ENCODE results near the gene WIPF2. TPM values are rescaled to one million over a fixed set of nuclear protein-coding genes. Genes with fewer than 3 reads are reported as not detected.
"Not testable (repeated sequence)": the region's sequence is repeated elsewhere in the genome, so short reads cannot be mapped to it uniquely, and the experiment has no call there.

Gene WIPF2
- total RNA-seq, 1 experiment from 2014 or later = 30.4 TPM

DNA sequence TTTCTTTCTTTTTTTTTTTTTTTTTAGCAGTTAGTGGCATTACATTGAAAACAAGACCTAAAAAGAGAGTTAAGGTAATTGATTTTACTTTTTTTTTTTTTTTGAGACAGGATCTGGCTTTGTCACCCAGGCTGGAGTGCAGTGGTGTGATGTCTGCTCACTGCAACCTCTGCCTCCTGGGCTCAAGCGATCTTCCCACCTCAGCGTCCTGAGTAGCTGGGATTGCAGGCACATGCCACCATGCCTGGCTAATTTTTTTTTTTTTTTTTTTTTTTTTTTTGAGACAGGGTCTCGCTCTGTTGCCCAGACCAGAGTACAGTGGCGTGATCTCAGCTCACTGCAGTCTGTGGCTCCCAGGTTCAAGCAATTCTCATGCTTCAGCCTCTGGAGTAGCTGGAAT lies 12.8 kb downstream of the WIPF2 start:
- H3K9ac ChIP-seq (ENCODE audit: low read length); H3K27ac ChIP-seq (ENCODE audit: low read depth, low read length); ATAC-seq; H3K4me2 ChIP-seq (ENCODE audit: low read length); CTCF ChIA-PET; H2AFZ ChIP-seq (ENCODE audit: low read depth, low read length, poor library complexity, severe bottlenecking); RAD21 ChIA-PET (ENCODE audit: low non-redundant PET in 1 of 2, low total read pairs in 2 of 2, uncharacterized antibody in 2 of 2, unreplicated experiment in 2 of 2); H3K9me3 ChIP-seq (ENCODE audit: control insufficient read depth in 1 of 2, insufficient read depth in 1 of 2, low read depth in 1 of 2, low read length in 2 of 2); DNase-seq (ENCODE audit: low read depth, low spot score); intact Hi-C loops (cut with micrococcal nuclease); H3K36me3 ChIP-seq (ENCODE audit: control insufficient read depth in 1 of 2, insufficient read depth in 2 of 2, low read length in 2 of 2); H4K20me1 ChIP-seq (ENCODE audit: insufficient read depth); H3K4me1 ChIP-seq (ENCODE audit: control insufficient read depth in 1 of 2, insufficient read depth in 2 of 2, low read length in 2 of 2); H3K4me3 ChIP-seq (replicated peaks in 1 of 2; ENCODE audit: low read depth in 1 of 2, low read length in 2 of 2); H3K27me3 ChIP-seq (ENCODE audit: insufficient read depth, low read length); BruUV-seq (replicated peaks); H3K9me2 ChIP-seq (ENCODE audit: insufficient read depth): not testable (repeated sequence)
- H3K79me2 ChIP-seq (ENCODE audit: insufficient read depth, low read length) = peaks cover 70% of the 10 kb centered on the region
- POLR2A ChIA-PET = interaction anchor here (0.7 kb wide), 1 partner anchor 80 kb away, joined by 3 read pairs; no protein-coding TSS in a partner anchor

DNA sequence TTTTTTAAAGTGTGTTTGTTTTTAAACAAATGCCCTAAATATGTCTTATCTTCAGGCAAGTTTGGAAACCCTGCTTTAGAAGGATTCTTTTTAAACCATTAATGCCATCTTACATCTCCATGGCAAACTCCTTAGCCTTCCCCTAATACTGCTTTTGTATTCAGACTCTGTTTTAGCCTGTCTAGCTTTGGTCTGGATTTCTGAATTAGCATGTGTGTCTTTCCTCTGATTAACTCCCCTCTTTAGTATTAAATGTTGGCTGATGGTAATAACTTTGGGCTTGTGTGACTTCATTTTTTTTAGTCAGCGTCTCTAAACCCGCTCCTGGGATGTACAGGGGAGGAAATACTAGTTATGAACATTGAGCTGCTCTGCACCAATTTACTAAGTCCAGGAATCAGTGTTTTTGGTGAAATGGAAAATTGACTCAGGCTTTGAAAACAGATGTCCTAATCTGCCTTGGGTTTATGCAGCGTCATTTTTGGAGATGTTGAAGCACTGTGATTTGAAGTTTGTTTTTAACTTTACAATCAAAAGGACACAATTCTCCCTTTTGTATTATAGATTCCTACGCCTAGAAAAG lies 22.2 kb downstream of the WIPF2 start:
- no TSS peak for BruUV-seq (replicated peaks)
- CTCF ChIA-PET = no interaction called here

More for the DNA sequence above, 22.2 kb downstream of the WIPF2 start:
- ChIA-PET RAD21 (ENCODE audit: low non-redundant PET in 1 of 2, low total read pairs in 2 of 2, uncharacterized antibody in 2 of 2, unreplicated experiment in 2 of 2) (no interaction called here), POLR2A (no interaction called here)
- Histone ChIP-seq H2AFZ (ENCODE audit: low read depth, low read length, poor library complexity, severe bottlenecking) (no peak overlapping the region), H4K20me1 (ENCODE audit: insufficient read depth) (no peaks in the 10 kb centered on the region), H3K36me3 (ENCODE audit: control insufficient read depth in 1 of 2, insufficient read depth in 2 of 2, low read length in 2 of 2) (no peaks in the 10 kb centered on the region), H3K27ac (ENCODE audit: low read depth, low read length) (no peak overlapping the region), H3K9me2 (ENCODE audit: insufficient read depth) (no peaks in the 10 kb centered on the region), H3K9me3 (ENCODE audit: control insufficient read depth in 1 of 2, insufficient read depth in 1 of 2, low read depth in 1 of 2, low read length in 2 of 2) (no peaks in the 10 kb centered on the region), H3K4me1 (ENCODE audit: control insufficient read depth in 1 of 2, insufficient read depth in 2 of 2, low read length in 2 of 2) (peaks cover 0 to under 1% of the 10 kb centered on the region in 2 experiments; a peak in 1 of 4 replicates), H3K79me2 (ENCODE audit: insufficient read depth, low read length) (peaks cover 73% of the 10 kb centered on the region), H3K4me2 (ENCODE audit: low read length) (no peak overlapping the region), H3K9ac (ENCODE audit: low read length) (no peak overlapping the region), H3K27me3 (ENCODE audit: insufficient read depth, low read length) (no peaks in the 10 kb centered on the region), H3K4me3 (replicated peaks in 1 of 2; ENCODE audit: low read depth in 1 of 2, low read length in 2 of 2) (no peak overlapping the region)
- intact Hi-C loops (cut with micrococcal nuclease) = no loop called here
- ATAC-seq (no peak), DNase-seq (ENCODE audit: low read depth, low spot score) (no peak)
- TF ChIP-seq ATF3 (IDR thresholded peaks at IDR 0.05) = no peak
- TF ChIP-seq SP1 (IDR thresholded peaks at IDR 0.05; ENCODE audit: low read depth) = no peak
- no peak for TF ChIP-seq EZH2phosphoT487 (IDR thresholded peaks at IDR 0.05; ENCODE audit: borderline replicate concordance)
- no peak for TF ChIP-seq MAX (IDR thresholded peaks at IDR 0.05)
- no peak for TF ChIP-seq EZH2 (IDR thresholded peaks at IDR 0.05)
- TF ChIP-seq, protein P1, sequence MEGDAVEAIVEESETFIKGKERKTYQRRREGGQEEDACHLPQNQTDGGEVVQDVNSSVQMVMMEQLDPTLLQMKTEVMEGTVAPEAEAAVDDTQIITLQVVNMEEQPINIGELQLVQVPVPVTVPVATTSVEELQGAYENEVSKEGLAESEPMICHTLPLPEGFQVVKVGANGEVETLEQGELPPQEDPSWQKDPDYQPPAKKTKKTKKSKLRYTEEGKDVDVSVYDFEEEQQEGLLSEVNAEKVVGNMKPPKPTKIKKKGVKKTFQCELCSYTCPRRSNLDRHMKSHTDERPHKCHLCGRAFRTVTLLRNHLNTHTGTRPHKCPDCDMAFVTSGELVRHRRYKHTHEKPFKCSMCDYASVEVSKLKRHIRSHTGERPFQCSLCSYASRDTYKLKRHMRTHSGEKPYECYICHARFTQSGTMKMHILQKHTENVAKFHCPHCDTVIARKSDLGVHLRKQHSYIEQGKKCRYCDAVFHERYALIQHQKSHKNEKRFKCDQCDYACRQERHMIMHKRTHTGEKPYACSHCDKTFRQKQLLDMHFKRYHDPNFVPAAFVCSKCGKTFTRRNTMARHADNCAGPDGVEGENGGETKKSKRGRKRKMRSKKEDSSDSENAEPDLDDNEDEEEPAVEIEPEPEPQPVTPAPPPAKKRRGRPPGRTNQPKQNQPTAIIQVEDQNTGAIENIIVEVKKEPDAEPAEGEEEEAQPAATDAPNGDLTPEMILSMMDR (IDR thresholded peaks at IDR 0.05 in 2 of 3, conservative IDR thresholded peaks at IDR 0.05 in 1 of 3; ENCODE audit: borderline replicate concordance in 1 of 3, insufficient read depth in 1 of 3, low read depth in 2 of 3, low read length in 2 of 3) = no peak
- no peak for TF ChIP-seq FOSL1 (IDR thresholded peaks at IDR 0.05; ENCODE audit: low read depth)
- TF ChIP-seq SIN3A (IDR thresholded peaks at IDR 0.05; ENCODE audit: low read depth) = no peak
- no peak for TF ChIP-seq POLR2A (IDR thresholded peaks at IDR 0.05; ENCODE audit: borderline replicate concordance, extremely low read depth, insufficient read depth, insufficient read length)
- no peak for TF ChIP-seq TCF7L2 (IDR thresholded peaks at IDR 0.05; ENCODE audit: borderline replicate concordance, extremely low read depth, insufficient read depth, insufficient read length)
- TF ChIP-seq, protein P2, sequence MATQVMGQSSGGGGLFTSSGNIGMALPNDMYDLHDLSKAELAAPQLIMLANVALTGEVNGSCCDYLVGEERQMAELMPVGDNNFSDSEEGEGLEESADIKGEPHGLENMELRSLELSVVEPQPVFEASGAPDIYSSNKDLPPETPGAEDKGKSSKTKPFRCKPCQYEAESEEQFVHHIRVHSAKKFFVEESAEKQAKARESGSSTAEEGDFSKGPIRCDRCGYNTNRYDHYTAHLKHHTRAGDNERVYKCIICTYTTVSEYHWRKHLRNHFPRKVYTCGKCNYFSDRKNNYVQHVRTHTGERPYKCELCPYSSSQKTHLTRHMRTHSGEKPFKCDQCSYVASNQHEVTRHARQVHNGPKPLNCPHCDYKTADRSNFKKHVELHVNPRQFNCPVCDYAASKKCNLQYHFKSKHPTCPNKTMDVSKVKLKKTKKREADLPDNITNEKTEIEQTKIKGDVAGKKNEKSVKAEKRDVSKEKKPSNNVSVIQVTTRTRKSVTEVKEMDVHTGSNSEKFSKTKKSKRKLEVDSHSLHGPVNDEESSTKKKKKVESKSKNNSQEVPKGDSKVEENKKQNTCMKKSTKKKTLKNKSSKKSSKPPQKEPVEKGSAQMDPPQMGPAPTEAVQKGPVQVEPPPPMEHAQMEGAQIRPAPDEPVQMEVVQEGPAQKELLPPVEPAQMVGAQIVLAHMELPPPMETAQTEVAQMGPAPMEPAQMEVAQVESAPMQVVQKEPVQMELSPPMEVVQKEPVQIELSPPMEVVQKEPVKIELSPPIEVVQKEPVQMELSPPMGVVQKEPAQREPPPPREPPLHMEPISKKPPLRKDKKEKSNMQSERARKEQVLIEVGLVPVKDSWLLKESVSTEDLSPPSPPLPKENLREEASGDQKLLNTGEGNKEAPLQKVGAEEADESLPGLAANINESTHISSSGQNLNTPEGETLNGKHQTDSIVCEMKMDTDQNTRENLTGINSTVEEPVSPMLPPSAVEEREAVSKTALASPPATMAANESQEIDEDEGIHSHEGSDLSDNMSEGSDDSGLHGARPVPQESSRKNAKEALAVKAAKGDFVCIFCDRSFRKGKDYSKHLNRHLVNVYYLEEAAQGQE (IDR thresholded peaks at IDR 0.05; ENCODE audit: low read depth) = no peak
- TF ChIP-seq YY1 (IDR thresholded peaks at IDR 0.05; ENCODE audit: extremely low read depth, insufficient replicate concordance, low read depth, low read length) = no peak
- TF ChIP-seq EGR1 (IDR thresholded peaks at IDR 0.05; ENCODE audit: low read depth) = no peak
- TF ChIP-seq ELF1 (IDR thresholded peaks at IDR 0.05; ENCODE audit: borderline replicate concordance, low read depth) = no peak

All from HCT116 (cell line).